Stomach (tissue), 4 donors: ENCODE results near the gene MARCHF3.

Experiments
- CTCF ChIP-seq, 7 experiments: fragments of 450-650 bp in 4 of 7; fragments of 200-600 bp in 3 of 7; sonication (generic) in 3 of 7; IDR thresholded peaks; one replicate each; pipeline ENCODE4 v1.5.1; 2016 to 2019; ENCODE audit warnings: antibody characterized with exemption in 7 of 7, control low read depth in 2 of 7, mild to moderate bottlenecking in 1 of 7
- POLR2AphosphoS5 ChIP-seq, 3 donors: sonication (generic); formaldehyde crosslinking; IDR thresholded peaks; one replicate each; pipeline ENCODE4 v1.6.1; 2016; ENCODE audit warnings: antibody characterized with exemption in 3 of 3

- TF ChIP-seq CTCF (IDR thresholded peaks at IDR 0.05) (no peak), POLR2AphosphoS5 (IDR thresholded peaks at IDR 0.05) (no peak)
Measured at GRCh38 chr5:127074466-127074865, 44.1 kb upstream of the MARCHF3 start.
